GM20431 (cell line): ENCODE results near the gene SLC44A1.
"Not testable (repeated sequence)": the region's sequence is repeated elsewhere in the genome, so short reads cannot be mapped to it uniquely, and the experiment has no call there.

Source experiments
- in situ Hi-C: fragments of 300-500 bp; cut with MseI, MboI; formaldehyde crosslinking; loops from one replicate; pipeline ENCODE4 v1.15.0; 2020; ENCODE audit warnings: low sequenced_read_pairs; ENCODE audit not compliant: unreplicated experiment

SLC44A1 gene

GRCh38 chr9:105262497-105262896 is 18.0 kb downstream of the SLC44A1 start:
- in situ Hi-C loops, result no loop called here

GRCh38 chr9:105264380-105264779 is 19.9 kb downstream of the SLC44A1 start:
- in situ Hi-C loops, result no loop called here

- in situ Hi-C loops, result not testable (repeated sequence)
Observed at GRCh38 chr9:105268254-105268653, 23.8 kb downstream of the SLC44A1 start.

GRCh38 chr9:105269593-105269992 is 25.1 kb downstream of the SLC44A1 start:
- in situ Hi-C loops, result no loop called here

GRCh38 chr9:105270711-105271110 is 26.3 kb downstream of the SLC44A1 start:
- in situ Hi-C loops, result no loop called here

- in situ Hi-C loops, result no loop called here
Observed at GRCh38 chr9:105273731-105274130, 29.3 kb downstream of the SLC44A1 start.

GRCh38 chr9:105275111-105275510 is 30.7 kb downstream of the SLC44A1 start:
- in situ Hi-C loops, result no loop called here

GRCh38 chr9:105275938-105276337 is 31.5 kb downstream of the SLC44A1 start:
- in situ Hi-C loops, result no loop called here

- in situ Hi-C loops, result no loop called here
Observed at GRCh38 chr9:105278751-105279150, 34.3 kb downstream of the SLC44A1 start.

GRCh38 chr9:105280691-105281090 is 36.2 kb downstream of the SLC44A1 start:
- in situ Hi-C loops, result no loop called here

- in situ Hi-C loops, result no loop called here
Observed at GRCh38 chr9:105281272-105281671, 36.8 kb downstream of the SLC44A1 start.

- in situ Hi-C loops, result no loop called here
Observed at GRCh38 chr9:105281926-105282325, 37.5 kb downstream of the SLC44A1 start.

GRCh38 chr9:105282870-105283621 is 38.6 kb downstream of the SLC44A1 start:
- in situ Hi-C loops, result no loop called here

- in situ Hi-C loops, result no loop called here
Observed at GRCh38 chr9:105283795-105284194, 39.3 kb downstream of the SLC44A1 start.

- in situ Hi-C loops, result no loop called here
Observed at GRCh38 chr9:105284463-105284862, 40.0 kb downstream of the SLC44A1 start.

- in situ Hi-C loops, result no loop called here
Observed at GRCh38 chr9:105286098-105286497, 41.6 kb downstream of the SLC44A1 start.

- in situ Hi-C loops, result no loop called here
Observed at GRCh38 chr9:105289305-105289704, 44.9 kb downstream of the SLC44A1 start.

GRCh38 chr9:105290418-105290817 is 46.0 kb downstream of the SLC44A1 start:
- in situ Hi-C loops, result no loop called here

- in situ Hi-C loops, result no loop called here
Observed at GRCh38 chr9:105290954-105291353, 46.5 kb downstream of the SLC44A1 start.

GRCh38 chr9:105291422-105291859 is 47.0 kb downstream of the SLC44A1 start:
- in situ Hi-C loops, result no loop called here

- in situ Hi-C loops, result no loop called here
Observed at GRCh38 chr9:105291938-105292337, 47.5 kb downstream of the SLC44A1 start.

- in situ Hi-C loops, result no loop called here
Observed at GRCh38 chr9:105293408-105293807, 49.0 kb downstream of the SLC44A1 start.
